SK-N-SH (cell line): ENCODE results near the gene MMP2. TPM values are rescaled to one million over a fixed set of nuclear protein-coding genes. Genes with fewer than 3 reads are reported as not detected.
A peak's percentile ranks its signal among the peaks of the same experiment; 100 is the strongest.

Experiments
- CHD2 ChIP-seq: fragments of 150-350 bp; IDR thresholded peaks from 2 replicates; pipeline ENCODE4 v1.6.1; 2018; ENCODE audit warnings: low read length; ENCODE audit not compliant: partially characterized antibody
- ELF1 ChIP-seq: IDR thresholded peaks from 2 replicates; pipeline ENCODE4 v1.4.0; 2012
- EP300 ChIP-seq, 2 experiments: IDR thresholded peaks; 2 replicates each; pipeline versions ENCODE4 v1.4.0 to v1.6.1; 2012; ENCODE audit warnings: borderline replicate concordance in 1 of 2, low read depth in 1 of 2, low read length in 1 of 2
- EZH2phosphoT487 ChIP-seq: fragments of 200-600 bp; sonication (generic); IDR thresholded peaks from 2 replicates; pipeline ENCODE4 v1.6.1; 2017; ENCODE audit warnings: low read depth, mixed run types, mild to moderate bottlenecking, antibody characterized with exemption, moderate library complexity, borderline replicate concordance
- FOXM1 ChIP-seq: IDR thresholded peaks from 2 replicates; pipeline ENCODE4 v1.4.0; 2012; ENCODE audit warnings: low read depth, mild to moderate bottlenecking
- GABPA ChIP-seq: IDR thresholded peaks from 2 replicates; pipeline ENCODE4 v1.4.0; 2012; ENCODE audit warnings: low read depth, mild to moderate bottlenecking
- IRF3 ChIP-seq: fragments of 150-350 bp; IDR thresholded peaks from 2 replicates; pipeline ENCODE4 v1.6.1; 2016; ENCODE audit warnings: mild to moderate bottlenecking, low read depth, low read length
- JUND ChIP-seq: IDR thresholded peaks from 2 replicates; pipeline ENCODE4 v1.4.0; 2012
- MAX ChIP-seq: IDR thresholded peaks from 2 replicates; pipeline ENCODE4 v1.4.0; 2012; ENCODE audit warnings: low read depth
- MEF2A ChIP-seq: IDR thresholded peaks from 2 replicates; pipeline ENCODE4 v1.4.0; 2012; ENCODE audit warnings: low read depth, borderline replicate concordance
- MXI1 ChIP-seq: IDR thresholded peaks from 2 replicates; pipeline ENCODE4 v1.6.1; 2012; ENCODE audit warnings: mild to moderate bottlenecking, low read depth, low read length, improper control_type of control experiment
- PBX3 ChIP-seq: IDR thresholded peaks from 2 replicates; pipeline ENCODE4; 2012
- RCOR1 ChIP-seq: fragments of 150-350 bp; IDR thresholded peaks from 2 replicates; pipeline ENCODE4 v1.6.1; 2017; ENCODE audit warnings: antibody characterized with exemption, low read length
- REST ChIP-seq: IDR thresholded peaks from 2 replicates; pipeline ENCODE4 v1.6.1; 2012; ENCODE audit warnings: mild to moderate bottlenecking, low read depth, low read length, moderate library complexity
- RFX5 ChIP-seq: IDR thresholded peaks from 2 replicates; pipeline ENCODE4 v1.6.1; 2012; ENCODE audit warnings: mild to moderate bottlenecking, improper control_type of control experiment, low read length
- SIN3A ChIP-seq: IDR thresholded peaks from 2 replicates; pipeline ENCODE4 v1.6.1; 2012; ENCODE audit warnings: low read depth, mild to moderate bottlenecking, low read length, moderate library complexity, borderline replicate concordance
- SMC3 ChIP-seq: IDR thresholded peaks from 2 replicates; pipeline ENCODE4 v1.6.1; 2012; ENCODE audit warnings: low read depth, low read length, improper control_type of control experiment
- TAF1 ChIP-seq: IDR thresholded peaks from 2 replicates; pipeline ENCODE4 v1.6.1; 2012; ENCODE audit warnings: low read depth, mild to moderate bottlenecking, low read length, moderate library complexity, borderline replicate concordance
- YY1 ChIP-seq: IDR thresholded peaks from 2 replicates; pipeline ENCODE4 v1.4.0; 2012; ENCODE audit warnings: low read depth, mild to moderate bottlenecking
- polyA plus RNA-seq, 3 experiments: library from polyadenylated mRNA; depleted of rRNA; stranded (reverse); fragments of >200 nt; gene quantifications; 2 replicates each; pipeline ENCODE4 v1.2.3, GENCODE V29; 2012
- TF ChIP-seq, protein P1 (sequence below): fragments of 150-350 bp; IDR thresholded peaks from 2 replicates; pipeline ENCODE4 v1.6.1; 2017; ENCODE audit warnings: antibody characterized with exemption, low read length, low read depth, borderline replicate concordance
- TF ChIP-seq, protein P2 (sequence below): IDR thresholded peaks from 2 replicates; pipeline ENCODE4 v1.4.0; 2012; ENCODE audit warnings: low read depth, borderline replicate concordance

The MMP2 gene
- polyA plus RNA-seq, 1 of the 3 experiments (the other 2 are of a cell fraction), result 1,101 TPM

GRCh38 chr16:55499951-55500529, 21.0 kb downstream of the MMP2 start (continued):
- TF ChIP-seq REST (peak; percentile 82), SIN3A (peak; percentile 91), SMC3 (no peak), EZH2phosphoT487 (no peak), CHD2 (no peak), MEF2A (peak; percentile 45; the same call in 1 of the 2 replicates), GABPA (no peak), TAF1 (no peak; the same call in 1 of the 2 replicates), EP300 (IDR thresholded peaks at IDR 0.05; ENCODE audit: borderline replicate concordance in 1 of 2, low read depth in 1 of 2, low read length in 1 of 2) (peak; percentile 70 to 99), RCOR1 (no peak), ELF1 (0 out of 2 replicates have a peak, but pooled peaks have one; percentile 54), IRF3 (no peak), YY1 (0 out of 2 replicates have a peak, but pooled peaks have one; percentile 61), JUND (peak; percentile 98), MXI1 (no peak; the same call in 1 of the 2 replicates), RFX5 (no peak), PBX3 (peak; percentile 98), FOXM1 (peak; percentile 97), MAX (peak; percentile 94)
- TF ChIP-seq, protein P1, sequence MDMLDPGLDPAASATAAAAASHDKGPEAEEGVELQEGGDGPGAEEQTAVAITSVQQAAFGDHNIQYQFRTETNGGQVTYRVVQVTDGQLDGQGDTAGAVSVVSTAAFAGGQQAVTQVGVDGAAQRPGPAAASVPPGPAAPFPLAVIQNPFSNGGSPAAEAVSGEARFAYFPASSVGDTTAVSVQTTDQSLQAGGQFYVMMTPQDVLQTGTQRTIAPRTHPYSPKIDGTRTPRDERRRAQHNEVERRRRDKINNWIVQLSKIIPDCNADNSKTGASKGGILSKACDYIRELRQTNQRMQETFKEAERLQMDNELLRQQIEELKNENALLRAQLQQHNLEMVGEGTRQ, result no peak
- TF ChIP-seq, protein P2, sequence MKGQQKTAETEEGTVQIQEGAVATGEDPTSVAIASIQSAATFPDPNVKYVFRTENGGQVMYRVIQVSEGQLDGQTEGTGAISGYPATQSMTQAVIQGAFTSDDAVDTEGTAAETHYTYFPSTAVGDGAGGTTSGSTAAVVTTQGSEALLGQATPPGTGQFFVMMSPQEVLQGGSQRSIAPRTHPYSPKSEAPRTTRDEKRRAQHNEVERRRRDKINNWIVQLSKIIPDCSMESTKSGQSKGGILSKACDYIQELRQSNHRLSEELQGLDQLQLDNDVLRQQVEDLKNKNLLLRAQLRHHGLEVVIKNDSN, result no peak
